PC-9 (cell line): ENCODE data around the gene ROBO1.

Source experiments
- EZH2 ChIP-seq: fragments of 200-600 bp; sonication (generic); IDR thresholded peaks from 2 replicates; pipeline ENCODE4 v1.8.0; 2017; ENCODE audit warnings: antibody characterized with exemption, low read depth
- TF ChIP-seq, protein P1 (sequence below): fragments of 200-600 bp; sonication (generic); conservative IDR thresholded peaks from 2 replicates; pipeline ENCODE4 v1.6.1; 2017; ENCODE audit warnings: mixed run types, antibody characterized with exemption, mild to moderate bottlenecking, moderate library complexity

- TF ChIP-seq, protein P1, sequence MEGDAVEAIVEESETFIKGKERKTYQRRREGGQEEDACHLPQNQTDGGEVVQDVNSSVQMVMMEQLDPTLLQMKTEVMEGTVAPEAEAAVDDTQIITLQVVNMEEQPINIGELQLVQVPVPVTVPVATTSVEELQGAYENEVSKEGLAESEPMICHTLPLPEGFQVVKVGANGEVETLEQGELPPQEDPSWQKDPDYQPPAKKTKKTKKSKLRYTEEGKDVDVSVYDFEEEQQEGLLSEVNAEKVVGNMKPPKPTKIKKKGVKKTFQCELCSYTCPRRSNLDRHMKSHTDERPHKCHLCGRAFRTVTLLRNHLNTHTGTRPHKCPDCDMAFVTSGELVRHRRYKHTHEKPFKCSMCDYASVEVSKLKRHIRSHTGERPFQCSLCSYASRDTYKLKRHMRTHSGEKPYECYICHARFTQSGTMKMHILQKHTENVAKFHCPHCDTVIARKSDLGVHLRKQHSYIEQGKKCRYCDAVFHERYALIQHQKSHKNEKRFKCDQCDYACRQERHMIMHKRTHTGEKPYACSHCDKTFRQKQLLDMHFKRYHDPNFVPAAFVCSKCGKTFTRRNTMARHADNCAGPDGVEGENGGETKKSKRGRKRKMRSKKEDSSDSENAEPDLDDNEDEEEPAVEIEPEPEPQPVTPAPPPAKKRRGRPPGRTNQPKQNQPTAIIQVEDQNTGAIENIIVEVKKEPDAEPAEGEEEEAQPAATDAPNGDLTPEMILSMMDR: no peak
- no peak for TF ChIP-seq EZH2
These were observed 1166.5 kb downstream of the ROBO1 start for GRCh38 chr3:78601249-78601648.
